Skeletal muscle cell (primary cell): ENCODE results near the gene OSBPL3.

Experiments used
- DNase-seq: peaks from one replicate; pipeline ENCODE4 v3.0.0-alpha.2; 2010; ENCODE audit warnings: low read depth
- H3K4me3 ChIP-seq: 2 replicates; pipeline ENCODE4 v1.5.1; 2011; ENCODE audit warnings: low read depth, mild to moderate bottlenecking, control low read depth, low read length, moderate library complexity

The OSBPL3 gene

GRCh38 chr7:24930856-24931255 is 49.1 kb downstream of the OSBPL3 start:
- no peak for DNase-seq

DNA sequence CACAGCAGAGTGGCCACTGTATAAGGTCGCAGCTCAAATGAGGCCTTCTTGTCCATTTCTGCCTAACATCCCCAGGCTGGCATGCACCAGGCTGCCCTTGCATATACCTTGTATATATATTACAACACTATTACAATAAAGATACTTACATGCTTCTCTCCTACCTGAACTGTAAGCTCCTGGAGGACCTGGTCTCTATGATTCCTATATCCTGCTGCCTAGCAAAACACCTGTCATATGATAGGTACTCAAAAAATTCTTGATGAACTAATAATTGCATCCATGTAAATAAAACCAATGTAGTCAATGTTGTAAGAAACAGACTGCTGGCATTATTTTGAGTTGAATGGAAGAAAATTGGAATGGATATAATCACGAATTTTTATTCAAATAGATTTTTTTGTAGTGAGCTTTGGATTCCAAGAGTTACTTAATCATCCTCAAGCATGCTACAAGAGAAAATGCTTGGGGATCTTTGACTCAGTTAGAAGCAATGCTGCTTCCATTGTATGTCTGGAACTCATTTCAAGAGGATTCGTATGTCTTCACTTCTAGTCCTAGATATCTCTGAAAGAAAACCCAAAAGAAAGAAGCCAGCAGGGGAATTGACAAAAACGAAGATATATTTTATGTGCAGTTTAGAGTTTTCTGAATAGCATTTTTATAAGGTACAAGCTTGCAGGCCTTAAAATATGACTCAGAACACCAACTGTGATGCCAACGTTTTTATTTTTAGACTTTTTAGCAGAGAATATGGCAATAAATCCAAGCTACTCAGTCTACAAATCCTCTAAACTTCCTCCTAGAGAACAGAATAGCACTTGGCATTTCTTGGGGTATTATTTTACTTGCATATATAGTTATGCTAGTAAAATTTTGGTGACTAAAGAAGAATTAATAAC is 53.1 kb downstream of the OSBPL3 start:
- H3K4me3 ChIP-seq = no peak overlapping the region
- peak; percentile 41 for DNase-seq

More at GRCh38 chr7:24930856-24931255, 49.1 kb downstream of the OSBPL3 start:
- H3K4me3 ChIP-seq = no peak overlapping the region

DNA sequence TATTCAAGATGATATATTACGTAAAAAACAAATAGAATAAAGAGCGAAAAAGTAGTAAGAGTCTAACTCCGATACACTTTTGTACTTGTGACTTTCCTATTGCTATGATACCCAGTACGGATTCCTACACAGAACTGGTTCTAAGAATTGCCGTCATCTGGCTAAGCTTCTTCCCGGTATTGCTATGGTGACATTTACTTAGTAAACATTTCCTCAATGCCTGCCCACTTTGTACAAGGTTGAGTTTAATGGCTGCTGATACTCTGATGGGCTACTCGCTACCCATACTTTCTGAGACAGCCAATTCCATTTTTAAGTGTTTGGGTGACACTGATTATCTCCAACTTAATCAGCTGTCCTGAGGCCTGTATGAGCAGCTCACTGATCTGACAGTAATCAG is 55.6 kb downstream of the OSBPL3 start:
- DNase-seq = no peak
- H3K4me3 ChIP-seq = no peak overlapping the region

- no peak for DNase-seq
- no peak overlapping the region for H3K4me3 ChIP-seq
Measured at GRCh38 chr7:24923172-24923865, 56.7 kb downstream of the OSBPL3 start.

- no peak for DNase-seq
- H3K4me3 ChIP-seq = no peak overlapping the region
Measured at GRCh38 chr7:24922099-24922773, 57.7 kb downstream of the OSBPL3 start.

DNA sequence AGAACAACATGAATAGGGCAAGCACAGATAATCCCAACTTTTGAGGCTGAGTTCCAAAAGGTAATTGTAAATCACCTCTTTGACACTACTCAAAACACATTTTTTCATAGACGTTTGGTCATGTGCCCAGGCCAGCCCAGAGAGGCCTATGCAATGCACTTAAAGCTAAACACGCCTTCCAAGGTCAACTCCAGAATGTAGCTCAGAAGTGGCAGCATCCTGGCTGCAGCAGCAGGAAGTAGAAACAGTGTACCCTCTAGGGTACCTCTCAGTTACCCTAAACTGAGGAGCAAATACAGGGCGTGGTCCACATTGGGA is 58.7 kb downstream of the OSBPL3 start:
- no peak for DNase-seq
- no peak overlapping the region for H3K4me3 ChIP-seq

GRCh38 chr7:24920451-24921361 is 59.3 kb downstream of the OSBPL3 start:
- no peak overlapping the region for H3K4me3 ChIP-seq
- DNase-seq = no peak

DNA sequence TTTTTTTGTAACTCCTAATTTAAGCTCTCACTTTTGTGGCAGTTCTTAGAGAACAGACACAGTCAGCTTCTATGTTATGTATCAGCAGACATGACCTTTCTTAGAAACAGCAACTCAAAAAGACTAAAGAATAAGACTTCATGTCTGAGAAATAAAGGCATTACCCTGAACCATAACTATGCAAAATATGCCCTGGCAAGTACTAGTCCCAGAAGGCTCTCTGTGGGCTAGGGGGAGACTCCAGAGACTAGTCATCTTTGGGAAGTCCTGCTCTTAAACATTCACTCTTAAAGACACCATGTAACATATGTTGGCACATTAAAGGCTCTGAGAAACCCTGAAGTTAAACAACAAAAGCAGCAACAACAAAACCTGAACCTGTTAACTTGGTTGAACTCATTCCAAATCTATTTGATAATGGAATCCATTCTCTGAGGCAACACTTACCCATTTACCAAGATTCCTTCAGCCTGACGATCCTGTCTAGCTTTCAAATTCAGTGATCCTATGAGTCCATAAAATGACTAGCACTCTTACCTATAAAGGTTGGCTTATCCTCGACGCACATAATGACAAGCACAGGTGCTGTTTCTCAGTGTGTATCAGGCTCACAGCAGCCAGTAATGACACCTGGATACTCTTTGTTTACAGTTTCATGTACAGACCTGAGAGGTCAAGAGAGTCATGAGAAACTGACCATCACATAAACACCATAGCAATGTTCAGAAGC is 62.3 kb downstream of the OSBPL3 start:
- no peak overlapping the region for H3K4me3 ChIP-seq
- peak; percentile 69 for DNase-seq

DNA sequence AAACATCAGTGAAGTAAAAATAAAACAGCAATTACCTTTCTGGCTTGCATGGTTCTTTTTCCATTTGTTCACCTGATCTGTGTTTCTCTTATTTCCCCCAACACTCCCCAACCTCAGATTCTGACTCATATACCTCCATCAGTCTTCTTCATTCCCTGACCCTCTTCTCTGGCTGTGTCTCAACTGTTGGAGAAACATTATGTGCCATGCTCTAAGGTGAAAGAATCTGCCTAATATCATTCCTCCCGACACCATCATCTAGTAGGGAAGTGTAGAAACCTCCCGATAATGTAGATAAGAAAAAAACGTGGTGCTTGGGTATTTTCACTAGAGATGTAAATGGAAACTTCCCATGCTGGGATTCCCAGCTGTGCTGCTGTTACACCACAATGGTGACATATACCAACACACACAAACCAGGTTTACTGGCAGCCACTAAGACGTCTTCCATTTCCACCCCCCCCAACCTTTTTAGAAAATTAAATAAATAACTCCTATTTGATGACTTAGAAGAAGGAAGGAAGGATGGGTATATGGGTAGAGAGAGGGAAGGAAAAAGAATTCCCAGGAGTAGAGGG is 63.4 kb downstream of the OSBPL3 start:
- H3K4me3 ChIP-seq = no peak overlapping the region
- DNase-seq = no peak

- DNase-seq = no peak
- H3K4me3 ChIP-seq = no peak overlapping the region
Measured at GRCh38 chr7:24914465-24914859, 65.5 kb downstream of the OSBPL3 start.

GRCh38 chr7:24913801-24914464 is 66.0 kb downstream of the OSBPL3 start:
- no peak for DNase-seq
- H3K4me3 ChIP-seq = no peak overlapping the region

DNA sequence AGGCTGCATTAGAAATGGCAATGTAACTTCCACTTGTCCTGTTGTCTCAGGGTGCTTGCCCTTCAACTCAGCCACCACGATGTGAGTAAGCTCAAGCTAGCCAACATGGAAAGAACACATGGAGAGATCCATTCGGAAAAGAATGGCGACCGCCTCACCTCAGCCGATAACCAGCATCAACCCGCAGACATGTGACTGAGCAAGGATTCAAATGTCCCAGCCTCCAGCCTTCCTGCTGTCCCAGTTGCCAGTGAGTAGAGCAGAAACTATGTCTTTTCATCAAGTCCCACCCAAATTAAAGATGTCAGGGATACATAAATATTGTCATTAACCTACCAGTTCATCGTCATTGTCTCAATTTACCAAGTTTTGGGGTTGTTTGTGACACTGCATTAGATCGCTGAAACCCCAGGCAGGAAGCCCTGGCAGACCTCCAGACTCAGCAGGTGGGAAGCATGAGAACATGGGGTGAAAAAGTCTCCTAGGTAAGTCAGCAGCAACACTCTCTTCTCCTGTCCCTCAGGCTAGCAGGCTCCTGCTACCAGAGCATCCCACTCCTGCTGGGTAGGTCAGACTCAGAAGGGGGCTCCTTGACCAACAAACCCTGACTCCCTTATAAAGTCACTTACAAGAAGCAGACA is 67.0 kb downstream of the OSBPL3 start:
- no peak for DNase-seq
- no peak overlapping the region for H3K4me3 ChIP-seq

DNA sequence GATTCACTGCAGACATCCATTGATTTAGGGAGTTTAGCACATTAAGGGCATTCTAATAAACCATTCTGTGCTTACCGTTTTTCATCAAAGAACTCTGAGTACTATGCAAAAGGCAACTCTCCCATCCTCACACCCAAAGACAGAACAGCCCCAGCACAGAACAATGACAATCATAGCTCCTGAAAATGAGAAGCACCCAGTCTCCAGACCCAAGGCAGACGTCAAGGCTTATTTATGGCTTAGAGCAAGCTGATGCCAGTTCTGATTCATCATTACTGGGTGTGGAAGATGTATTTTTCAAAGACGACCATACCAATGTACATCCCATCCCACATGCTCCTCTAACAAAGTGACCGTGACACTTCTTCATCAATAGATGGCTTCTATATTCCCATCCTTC is 67.6 kb downstream of the OSBPL3 start:
- no peak overlapping the region for H3K4me3 ChIP-seq
- DNase-seq = no peak

DNA sequence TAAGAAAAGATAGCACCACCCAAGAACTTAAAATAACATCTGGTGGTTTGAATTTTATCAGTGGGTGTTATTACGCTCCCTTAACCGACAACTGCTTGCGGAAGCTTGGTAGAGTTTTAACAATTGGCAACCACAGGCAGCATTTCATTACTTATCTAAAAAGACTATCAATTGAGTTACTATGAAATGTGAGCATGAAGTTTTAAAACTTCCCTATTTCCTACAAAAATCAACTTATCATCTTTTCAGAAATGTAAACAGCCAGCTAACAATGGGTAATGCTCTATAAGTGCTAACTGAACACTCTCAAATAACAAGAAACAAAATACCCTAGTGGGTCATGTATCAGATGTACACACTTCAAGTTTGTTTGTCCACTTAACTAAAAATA is 68.8 kb downstream of the OSBPL3 start:
- DNase-seq = no peak
- H3K4me3 ChIP-seq = no peak overlapping the region

GRCh38 chr7:24910551-24911212 is 69.3 kb downstream of the OSBPL3 start:
- no peak for DNase-seq
- H3K4me3 ChIP-seq = no peak overlapping the region

- no peak overlapping the region for H3K4me3 ChIP-seq
- DNase-seq = no peak
Measured at GRCh38 chr7:24908727-24909126, 71.3 kb downstream of the OSBPL3 start.

- H3K4me3 ChIP-seq = no peak overlapping the region
- no peak for DNase-seq
Measured at GRCh38 chr7:24908166-24908565, 71.8 kb downstream of the OSBPL3 start.
